HG02623 (cell line): ENCODE results near the gene LRRC73.
A peak's percentile ranks its signal among the peaks of the same experiment; 100 is the strongest.
"Not testable (repeated sequence)": the region's sequence is repeated elsewhere in the genome, so short reads cannot be mapped to it uniquely, and the experiment has no call there.

Experiments
- ATAC-seq: cut with Tn5 transposase; IDR thresholded peaks from one replicate; pipeline ENCODE4 v1.9.1; 2021; ENCODE audit warnings: moderate library complexity; ENCODE audit not compliant: unreplicated experiment

The LRRC73 gene

DNA sequence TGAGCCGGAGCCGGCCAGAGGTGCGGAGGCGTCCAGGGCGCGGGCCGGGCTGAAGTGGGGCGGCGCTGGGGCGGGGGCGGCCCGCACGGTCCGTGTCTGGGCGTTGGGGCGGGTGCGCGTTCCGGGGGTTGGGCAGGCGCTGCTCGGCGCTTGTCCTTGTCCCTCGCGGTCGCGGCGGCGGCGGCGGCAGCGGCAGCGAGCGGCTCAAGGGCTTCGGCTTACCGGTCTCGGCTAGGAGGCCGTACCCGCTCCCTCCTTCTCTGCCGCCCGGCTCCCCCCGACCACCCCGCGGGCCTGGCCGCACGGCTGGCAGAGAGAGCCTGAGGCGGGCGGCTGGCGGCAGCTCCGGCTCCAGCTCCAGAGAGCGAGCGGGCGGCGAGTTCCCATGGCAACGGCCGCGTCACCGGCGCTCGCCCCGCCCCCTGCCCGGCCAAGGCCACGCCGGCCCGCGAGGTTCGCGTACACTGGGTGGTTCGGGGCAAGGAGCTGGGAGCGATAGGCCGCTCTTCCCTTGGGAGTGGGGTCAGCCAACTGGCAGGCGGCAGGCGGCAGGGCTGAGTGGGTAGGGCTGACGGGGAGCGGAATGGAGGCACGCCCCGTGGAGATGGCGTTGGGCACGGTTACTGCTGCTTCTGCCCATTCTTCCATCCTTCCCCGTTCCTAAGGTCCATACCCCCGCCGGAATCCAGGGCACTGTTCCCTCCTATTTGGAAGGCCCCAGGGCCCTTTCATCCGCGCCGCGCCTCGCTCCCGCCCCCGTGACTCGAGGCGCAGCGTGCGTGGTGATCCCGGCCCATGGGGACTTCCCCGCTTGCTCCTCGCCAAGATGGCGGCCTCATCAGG, at the start of gene LRRC73:
LRRC73 (minus strand) TSS at position 363 of the 843 bp plus-strand sequence. CDS start 561 bp downstream, outside the sequence.
- peak; percentile 57 for ATAC-seq

GRCh38 chr6:43559328-43559727, 49.2 kb upstream of the LRRC73 start:
- no peak for ATAC-seq

- not testable (repeated sequence) for ATAC-seq
These were observed 47.5 kb upstream of the LRRC73 start for GRCh38 chr6:43557620-43558019.

DNA sequence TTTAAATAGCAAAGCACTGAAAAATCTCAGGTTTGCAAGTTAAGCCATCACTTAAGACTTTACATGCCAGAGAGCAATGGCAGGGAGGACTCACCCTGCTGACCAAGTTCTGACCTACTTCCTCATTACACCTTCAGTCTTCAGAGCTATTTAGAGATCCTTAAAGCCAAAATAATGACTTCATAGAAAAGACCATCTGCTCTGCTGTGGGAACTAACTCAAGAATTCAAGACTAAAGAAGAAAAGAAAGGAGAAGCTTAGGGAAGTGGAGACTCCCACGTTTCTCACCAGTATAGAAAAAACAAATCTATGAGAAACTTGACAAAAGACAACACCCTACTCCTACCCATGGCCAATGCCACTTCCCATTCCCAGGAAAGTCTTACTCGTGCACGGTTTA, 37.1 kb upstream of the LRRC73 start:
- no peak for ATAC-seq

GRCh38 chr6:43544461-43544860, 34.3 kb upstream of the LRRC73 start:
- ATAC-seq: no peak

DNA sequence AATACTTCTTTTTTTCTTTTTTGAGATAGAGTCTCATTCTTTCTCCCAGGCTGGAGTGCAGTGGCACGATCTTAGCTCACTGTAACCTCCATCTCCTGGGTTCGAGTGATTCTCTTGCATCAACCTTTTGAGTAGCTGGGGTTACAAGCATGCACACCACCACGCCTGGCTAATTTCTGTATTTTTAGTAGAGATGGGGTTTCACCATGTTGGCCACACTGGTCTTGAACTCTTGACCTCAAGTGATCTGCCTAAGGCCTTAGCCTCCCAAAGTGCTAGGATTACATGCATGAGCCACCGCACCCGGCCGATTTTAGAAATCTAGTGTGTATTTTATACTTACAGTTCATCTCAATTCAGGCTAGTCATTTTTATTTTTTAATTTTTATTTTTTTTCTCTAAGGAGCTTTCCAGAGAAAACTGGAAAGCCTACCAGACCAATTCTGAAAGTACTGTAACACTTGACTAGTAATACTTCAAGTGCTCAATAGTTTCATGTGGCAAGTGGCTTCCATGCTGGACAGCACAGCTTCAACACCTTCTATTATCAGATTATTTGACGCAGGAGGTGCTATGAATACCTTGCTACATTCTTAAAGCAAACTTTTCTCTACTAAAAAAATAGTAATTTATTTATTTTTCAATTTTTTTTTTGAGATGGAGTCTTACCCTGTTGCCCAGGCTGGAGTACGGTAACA, 31.8 kb upstream of the LRRC73 start:
- no peak for ATAC-seq

GRCh38 chr6:43540507-43540906, 30.4 kb upstream of the LRRC73 start:
- ATAC-seq: no peak

- ATAC-seq: not testable (repeated sequence)
These were observed 29.3 kb upstream of the LRRC73 start for GRCh38 chr6:43539409-43539808.

GRCh38 chr6:43538986-43539385, 28.8 kb upstream of the LRRC73 start:
- ATAC-seq: not testable (repeated sequence)

GRCh38 chr6:43532201-43532600, 22.1 kb upstream of the LRRC73 start:
- ATAC-seq: no peak

DNA sequence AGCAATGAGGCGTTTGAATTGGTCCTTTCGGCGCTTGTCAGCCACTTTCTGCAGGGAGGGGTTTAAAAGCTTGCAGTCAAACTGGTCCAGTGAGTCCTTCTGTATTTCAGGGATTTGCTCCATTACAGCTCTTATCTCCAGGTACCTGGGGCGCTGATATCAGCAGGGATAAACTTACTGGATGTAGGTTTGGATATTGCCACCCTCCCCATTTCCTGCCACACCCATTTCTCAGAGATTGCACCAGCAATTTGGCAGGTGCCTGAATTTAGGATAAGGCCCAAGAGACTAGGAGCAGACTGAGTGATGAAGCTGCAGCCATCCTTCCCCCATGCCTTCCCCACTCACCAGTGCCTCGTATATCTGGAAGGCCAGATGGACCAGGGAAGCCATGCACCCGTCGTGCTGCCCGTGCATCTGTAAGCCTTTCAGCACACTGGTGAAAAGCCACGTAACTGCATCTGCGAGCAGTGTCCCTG, 14.4 kb upstream of the LRRC73 start:
- ATAC-seq: no peak

DNA sequence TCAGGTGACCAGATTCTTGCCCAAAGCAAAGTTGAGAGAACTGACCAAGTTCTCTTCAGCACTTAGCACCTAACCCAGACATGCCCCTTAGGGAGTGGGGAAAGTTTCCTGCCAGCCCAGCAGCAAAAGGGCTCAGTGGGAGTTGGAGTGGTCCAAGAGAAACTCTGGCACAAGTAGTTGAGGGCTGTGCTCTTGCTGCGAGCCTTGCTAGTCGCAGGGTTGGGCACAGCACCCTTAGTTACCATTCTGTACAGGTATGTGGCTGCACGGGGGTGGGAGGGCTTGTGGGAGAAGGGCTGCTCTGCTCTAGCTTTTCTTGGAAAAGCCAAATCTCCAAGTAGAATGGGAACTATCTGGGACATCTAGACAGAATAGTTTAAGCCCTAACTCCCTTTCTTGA, 13.1 kb upstream of the LRRC73 start:
- no peak for ATAC-seq

GRCh38 chr6:43522547-43523261, 12.6 kb upstream of the LRRC73 start:
- ATAC-seq: no peak

DNA sequence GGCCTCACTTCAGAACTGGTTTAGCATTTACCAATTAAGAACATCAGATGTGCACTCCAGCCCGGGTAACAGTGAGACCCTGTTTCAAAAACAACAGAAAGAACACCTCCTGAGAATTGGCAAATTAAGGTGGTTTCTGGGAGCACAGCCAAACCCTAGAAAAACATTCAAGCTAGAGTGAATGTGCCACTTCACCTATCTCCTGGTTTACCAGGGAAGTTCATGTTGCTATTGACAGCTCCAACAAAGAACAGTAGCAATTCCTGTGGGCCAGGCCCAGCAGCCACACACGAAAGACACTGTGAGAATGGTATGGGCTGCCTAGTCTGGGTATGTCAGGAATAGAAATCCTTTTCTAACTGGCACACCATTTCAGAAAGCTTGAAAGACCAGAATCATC, 11.7 kb upstream of the LRRC73 start:
- ATAC-seq: no peak

GRCh38 chr6:43520097-43520496, 10.0 kb upstream of the LRRC73 start:
- ATAC-seq: no peak

DNA sequence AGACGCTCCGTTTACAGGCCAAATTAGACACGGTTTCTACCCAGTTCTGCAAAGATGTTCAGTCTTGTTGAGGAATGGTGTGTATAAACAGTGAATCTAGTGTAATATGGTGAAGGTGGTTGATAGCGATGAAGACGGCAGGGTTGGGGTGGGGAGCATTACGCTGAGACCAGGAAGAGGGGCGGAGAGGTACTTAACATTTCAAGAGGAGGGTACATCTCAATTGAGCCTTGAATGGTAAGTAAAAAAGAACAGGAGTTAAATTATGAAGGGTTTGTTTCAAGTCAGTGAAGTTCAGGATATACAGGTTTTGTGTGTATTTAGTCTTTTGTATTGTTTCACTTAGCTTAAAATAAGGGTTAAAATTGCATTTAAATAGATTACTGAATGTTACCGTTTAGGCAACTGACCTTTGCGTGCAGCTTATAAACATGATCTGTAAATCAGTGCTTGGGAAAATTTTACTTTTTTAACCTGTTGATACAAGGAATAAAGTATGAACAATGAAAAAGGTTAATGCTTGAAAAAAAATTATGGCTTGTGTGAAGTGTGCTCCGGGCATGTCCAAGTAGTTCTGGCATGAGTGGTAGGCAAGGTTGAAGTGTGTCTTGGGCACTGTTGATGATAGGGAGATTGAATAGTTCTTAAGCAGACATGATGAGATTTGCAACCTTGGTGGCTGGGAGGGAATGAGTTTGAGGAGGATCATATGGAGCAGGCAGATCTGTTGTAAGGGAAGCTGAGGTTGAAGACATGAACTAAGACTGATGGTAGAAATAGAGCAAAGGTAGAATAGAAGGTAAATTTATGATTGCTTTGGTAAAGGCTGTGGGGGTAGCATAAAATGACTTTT, 7.6 kb upstream of the LRRC73 start:
- ATAC-seq: no peak

DNA sequence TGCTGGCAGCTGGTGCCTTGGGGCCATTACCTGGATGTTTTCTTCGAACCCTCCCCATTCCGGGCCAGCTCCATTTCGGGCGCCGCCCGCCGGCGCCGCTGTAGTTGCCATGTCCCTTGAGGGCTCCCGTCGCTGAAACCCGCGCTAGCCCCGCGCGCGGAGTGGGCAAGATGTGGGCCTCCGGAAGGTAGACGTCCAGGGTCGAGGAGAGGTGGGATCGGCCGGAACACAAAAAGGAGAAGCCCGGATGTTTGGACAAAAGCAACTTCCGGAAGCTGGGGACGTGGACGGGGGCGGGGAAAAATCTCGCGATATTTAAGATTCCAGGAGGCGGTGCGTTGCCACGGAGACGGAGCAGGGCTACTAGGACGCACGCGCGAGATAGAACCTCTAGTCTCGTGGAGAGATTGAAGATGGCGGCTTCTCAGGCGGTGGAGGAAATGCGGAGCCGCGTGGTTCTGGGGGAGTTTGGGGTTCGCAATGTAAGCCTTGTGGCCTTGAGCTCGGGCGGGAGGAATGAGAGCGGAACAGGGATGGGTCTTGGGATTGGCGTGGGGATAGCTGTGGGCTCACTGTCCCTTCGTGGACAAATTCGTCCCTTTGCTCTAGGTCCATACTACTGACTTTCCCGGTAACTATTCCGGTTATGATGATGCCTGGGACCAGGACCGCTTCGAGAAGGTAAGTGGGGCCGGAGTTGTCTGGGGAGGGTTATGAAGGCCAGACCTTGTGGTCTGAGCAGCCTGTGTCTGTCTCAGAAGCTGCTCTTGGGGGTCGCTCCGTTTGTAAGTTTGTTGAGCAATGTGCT, 6.8 kb upstream of the LRRC73 start, which contains the start of the genes POLR1C and YIPF3:
POLR1C (plus strand) TSS at position 393 of the 808 bp plus-strand sequence; CDS start at position 414, 21 bp downstream.
YIPF3 (minus strand) TSS at position 230 of the 808 bp plus-strand sequence; CDS start at position 111, 119 bp downstream.
- ATAC-seq: peak; percentile 84

GRCh38 chr6:43516367-43516696, 6.2 kb upstream of the LRRC73 start:
- peak; percentile 2 for ATAC-seq

DNA sequence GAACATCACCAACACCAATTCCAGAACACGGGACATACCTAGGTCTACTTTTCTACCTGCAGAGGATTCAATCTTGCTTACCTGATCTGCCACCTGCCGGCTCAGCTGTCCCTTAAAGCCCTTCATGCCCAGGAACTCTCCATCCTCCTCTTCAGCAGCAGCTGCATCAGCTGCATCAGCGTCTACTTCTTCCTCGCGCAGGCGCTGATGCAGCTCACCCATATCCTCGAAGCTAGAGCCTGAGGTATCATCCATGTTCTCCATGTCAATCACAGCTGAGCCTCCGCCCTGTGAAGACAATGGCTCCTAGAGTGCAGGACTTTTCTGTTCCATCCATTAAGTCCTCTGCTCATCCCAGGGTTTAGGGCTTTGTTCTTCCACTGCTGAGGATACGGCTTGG, 5.7 kb upstream of the LRRC73 start:
- ATAC-seq: no peak
